K562 (cell line): ENCODE results near the gene WDR45B. TPM values are rescaled to one million over a fixed set of nuclear protein-coding genes. Genes with fewer than 3 reads are reported as not detected.

Experiments used
- ATAC-seq: fragments of 200-7000 bp; cut with Tn5 transposase; 3 replicates; pipeline ENCODE4 v1.9.1; 2020; ENCODE audit warnings: moderate library complexity
- BruUV-seq: library from RNA; stranded (reverse); fragments of 400-500 nt; replicated peaks from 2 replicates; lab custom pipeline; 2021; lab: Mats Ljungman, UMichigan
- CTCF ChIA-PET: fragments of 300-600 bp; formaldehyde crosslinking; extraction: SDS; loops from one replicate; lab custom pipeline; 2021; ENCODE audit warnings: low intra/inter-chr PET ratio; lab: Yijun Ruan, JAX
- POLR2A ChIA-PET: fragments of 300-600, 350-650 bp; sonication (Branson Sonifier 250); formaldehyde crosslinking; extraction: SDS; loops from one replicate; lab custom pipeline; 2021; ENCODE audit warnings: antibody characterized with exemption, inconsistent platforms; lab: Yijun Ruan, JAX
- DNase-seq, 4 experiments: peaks; one replicate each; pipeline versions ENCODE4 v3.0.0 to v3.0.0-alpha.2; 2011 to 2018; ENCODE audit warnings: low spot score in 3 of 4, mixed read lengths in 3 of 4; ENCODE audit errors: extremely low read depth in 1 of 4
- FAIRE-seq: peaks from 2 replicates; lab custom pipeline; 2011; peaks lifted over from hg19 to GRCh38; lab: Jason Lieb, UNC
- H2AFZ ChIP-seq: 2 replicates; pipeline ENCODE4 v1.6.0; 2011; ENCODE audit warnings: low read depth, low read length, control low read depth, inconsistent platforms
- H3K27ac ChIP-seq: fragments of 200-600 bp; 3 replicates; pipeline ENCODE4 v1.8.0; 2011; ENCODE audit warnings: low read depth, mild to moderate bottlenecking, control low read depth, inconsistent platforms, low read length, moderate library complexity, mixed read lengths; ENCODE audit errors: extremely low read depth
- H3K27me3 ChIP-seq, 2 experiments: fragments of 300-600 bp in 1 of 2; 2 replicates in 1 of 2; 3 replicates in 1 of 2; pipeline versions ENCODE4 v1.6.0 to v1.8.0; 2011; ENCODE audit warnings: inconsistent platforms in 2 of 2, low read length in 2 of 2, mild to moderate bottlenecking in 1 of 2, mixed read lengths in 1 of 2, moderate library complexity in 1 of 2; ENCODE audit not compliant: control insufficient read depth in 2 of 2, insufficient read depth in 2 of 2
- H3K36me3 ChIP-seq: fragments of 300-600 bp; 3 replicates; pipeline ENCODE4 v1.8.0; 2011; ENCODE audit warnings: mild to moderate bottlenecking, low read length, inconsistent platforms; ENCODE audit not compliant: control insufficient read depth, insufficient read depth
- H3K4me1 ChIP-seq, 2 experiments: fragments of 200-600 bp in 1 of 2; replicated peaks in 1 of 2; 2 replicates in 1 of 2; 3 replicates in 1 of 2; pipeline versions ENCODE4 v1.5.1 to v1.8.0; 2011; ENCODE audit warnings: inconsistent platforms in 2 of 2, low read length in 2 of 2, mild to moderate bottlenecking in 1 of 2, mixed read lengths in 1 of 2, moderate library complexity in 1 of 2; ENCODE audit not compliant: control insufficient read depth in 2 of 2, insufficient read depth in 2 of 2
- H3K4me2 ChIP-seq: 2 replicates; pipeline ENCODE4 v1.6.1; 2011; ENCODE audit warnings: low read length, control low read depth, inconsistent platforms, mixed read lengths; ENCODE audit not compliant: insufficient read depth
- H3K4me3 ChIP-seq: fragments of 200-600 bp; sonication (generic), shearing (Covaris generic); 2 replicates; pipeline ENCODE4 v1.5.1; 2016; ENCODE audit warnings: control low read depth, inconsistent platforms
- H3K79me2 ChIP-seq: fragments of 200-600 bp; 3 replicates; pipeline ENCODE4 v1.8.0; 2011; ENCODE audit warnings: low read length, inconsistent platforms; ENCODE audit not compliant: control insufficient read depth, insufficient read depth
- H3K9ac ChIP-seq, 2 experiments: 2 replicates each; pipeline versions ENCODE4 v1.6.0 to v1.6.1; 2011; ENCODE audit warnings: low read depth in 2 of 2, low read length in 2 of 2, control low read depth in 1 of 2, inconsistent platforms in 1 of 2, mild to moderate bottlenecking in 1 of 2, mixed read lengths in 1 of 2; ENCODE audit not compliant: insufficient read depth in 1 of 2
- H3K9me1 ChIP-seq: one replicate; pipeline ENCODE4 v1.6.0; 2011; ENCODE audit warnings: inconsistent platforms, mild to moderate bottlenecking, low read length, moderate library complexity; ENCODE audit not compliant: control insufficient read depth, insufficient read depth
- H3K9me3 ChIP-seq: replicated peaks from 2 replicates; pipeline ENCODE4 v1.5.1; 2011; ENCODE audit warnings: low read depth, low read length, inconsistent platforms; ENCODE audit not compliant: control insufficient read depth, insufficient read depth
- H4K20me1 ChIP-seq: replicated peaks from 2 replicates; pipeline ENCODE4 v1.6.1; 2011; ENCODE audit warnings: low read length, inconsistent platforms, mixed read lengths; ENCODE audit not compliant: control insufficient read depth, insufficient read depth
- CBX3 ChIP-seq, 2 experiments: IDR thresholded peaks; 1 replicate in 1 of 2; 2 replicates in 1 of 2; pipeline ENCODE4 v1.6.1; 2012; ENCODE audit warnings: inconsistent platforms in 2 of 2, low read length in 2 of 2, borderline replicate concordance in 1 of 2, control low read depth in 1 of 2
- E2F4 ChIP-seq: sonication (generic); formaldehyde crosslinking; IDR thresholded peaks from 2 replicates; pipeline ENCODE4 v1.8.0; 2022; ENCODE audit warnings: mild to moderate bottlenecking, low read depth, missing genetic modification reagents
- FOXO4 ChIP-seq: fragments of 450-650 bp; formaldehyde crosslinking; IDR thresholded peaks from 2 replicates; pipeline ENCODE4 v1.4.0; 2020; ENCODE audit warnings: mild to moderate bottlenecking, moderate library complexity
- KDM5B ChIP-seq: fragments of 200-600 bp; sonication (generic); IDR thresholded peaks from 2 replicates; pipeline ENCODE4 v1.6.1; 2012; ENCODE audit warnings: low read depth, mild to moderate bottlenecking, moderate library complexity, low read length, control low read depth, inconsistent platforms; ENCODE audit not compliant: insufficient replicate concordance
- PHF21A ChIP-seq: fragments of 450-650 bp; IDR thresholded peaks from 2 replicates; pipeline ENCODE4 v1.6.1; 2017; ENCODE audit warnings: low read depth, borderline replicate concordance
- ZNF639 ChIP-seq, 2 experiments: fragments of 200-800 bp in 1 of 2; sonication (Bioruptor generic) in 1 of 2; sonication (generic) in 1 of 2; formaldehyde crosslinking in 1 of 2; IDR thresholded peaks in 1 of 2; conservative IDR thresholded peaks in 1 of 2; 2 replicates each; pipeline versions ENCODE4 v1.5.0 to v1.6.1; 2016 to 2020; ENCODE audit warnings: missing compliant biosample characterization in 1 of 2, missing genetic modification characterization in 1 of 2, missing genetic modification reagents in 1 of 2
- WGBS: fragments of 100-300 bp; shearing (Covaris generic); methylation state at CpG from one replicate; pipeline ENCODE4 v1.1.6; 2016; ENCODE audit warnings: low coverage, mixed read lengths; ENCODE audit not compliant: insufficient coverage; ENCODE audit errors: missing lambda C conversion rate; 5-methylcytosine and 5-hydroxymethylcytosine counted together
- in situ Hi-C: fragments of 300-500 bp; cut with MboI; formaldehyde crosslinking; loops from 4 replicates; pipeline ENCODE4 v1.15.0; 2018; ENCODE audit warnings: inconsistent platforms, mixed read lengths
- intact Hi-C: fragments of 100-400 bp; cut with micrococcal nuclease; formaldehyde crosslinking; loops from 2 replicates; pipeline ENCODE4 v1.14.2; 2022
- polyA plus RNA-seq, 8 experiments: library from polyadenylated mRNA; depleted of rRNA in 4 of 8; stranded (reverse) in 5 of 8; unstranded in 3 of 8; fragments of >200 nt; fragmentation: Nextera tagmentation in 2 of 8; fragmentation: Illumina TruSeq in 1 of 8; extraction: Ambion mirVana in 2 of 8; extraction: Trizol in 1 of 8; gene quantifications; 2 replicates each; pipeline versions ENCODE4 v1.2.1 to v1.2.3, GENCODE V29; 2011 to 2014; ENCODE audit warnings: inconsistent platforms in 1 of 8, missing spikeins in 1 of 8
- total RNA-seq, 7 experiments: library from RNA; depleted of rRNA in 6 of 7; stranded (reverse); fragments of >200 nt in 6 of 7; fragmentation: Illumina TruSeq in 2 of 7; extraction: Trizol in 2 of 7; gene quantifications; 2 replicates each; pipeline versions ENCODE4 v1.2.1 to v1.2.3, GENCODE V29; 2011 to 2021; ENCODE audit warnings: low replicate concordance in 1 of 7

Gene WDR45B
- total and polyA plus RNA-seq, 9 of the 15 experiments (the other 6 are each of a cell fraction or from before 2014, with no cell fraction given), result 0.72 to 74.4 (median 35.9) TPM

GRCh38 chr17:82658331-82658730 lies 10.1 kb upstream of the WDR45B start:
- 52% methylated on average over 20 of the region's 23 CpGs for WGBS
- no peak overlapping the region for H3K4me3 ChIP-seq
- H3K9me3 ChIP-seq, result peaks cover 10% of the 10 kb centered on the region
- FAIRE-seq, result no peak
- intact Hi-C loops (no loop called here), in situ Hi-C loops (no loop called here)
- BruUV-seq, result no TSS peak
- no peaks in the 10 kb centered on the region for H3K36me3 ChIP-seq
- peaks cover 0 to 31% of the 10 kb centered on the region in 2 experiments; a peak in 2 of 5 replicates for H3K4me1 ChIP-seq
- CTCF ChIA-PET, result no interaction called here
- DNase-seq, result no peak
- POLR2A ChIA-PET, result interaction anchor here (0.8 kb wide), 2 partner anchors 12 to 283 kb away, joined by 3 to 5 read pairs; no protein-coding TSS in a partner anchor
- peaks cover 0 to 23% of the 10 kb centered on the region in 2 experiments; a peak in 2 of 5 replicates for H3K27me3 ChIP-seq
- no peak overlapping the region for H2AFZ ChIP-seq
- no peaks in the 10 kb centered on the region for H4K20me1 ChIP-seq
- ATAC-seq, result no peak
- no peaks in the 10 kb centered on the region for H3K9me1 ChIP-seq
- H3K4me2 ChIP-seq, result no peak overlapping the region
- H3K9ac ChIP-seq, result no peak overlapping the region
- no peak overlapping the region for H3K27ac ChIP-seq
- TF ChIP-seq ZNF639 (CRISPR knock-in tag; conservative IDR thresholded peaks at IDR 0.05 in 1 of 2, IDR thresholded peaks at IDR 0.05 in 1 of 2) (no peak), KDM5B (no peak), FOXO4 (no peak), PHF21A (no peak), CBX3 (IDR thresholded peaks at IDR 0.05; ENCODE audit: borderline replicate concordance in 1 of 2, low read length in 2 of 2) (no peak), E2F4 (CRISPR knock-in tag) (no peak)
- H3K79me2 ChIP-seq, result no peaks in the 10 kb centered on the region
